Head of caudate nucleus (tissue), 42 donors: ENCODE data around the gene ZSCAN4.

Experiments
- DNase-seq, 42 donors: peaks; one replicate each; pipeline versions ENCODE4 v3.0.0 to v3.0.0-alpha.2; 2020 to 2021; ENCODE audit warnings: mixed read lengths in 7 of 42
- intact Hi-C: fragments of 100-400 bp; cut with DNase I; formaldehyde crosslinking; loops from one replicate; pipeline ENCODE4 v1.15.0; 2022

The ZSCAN4 gene, protein sequence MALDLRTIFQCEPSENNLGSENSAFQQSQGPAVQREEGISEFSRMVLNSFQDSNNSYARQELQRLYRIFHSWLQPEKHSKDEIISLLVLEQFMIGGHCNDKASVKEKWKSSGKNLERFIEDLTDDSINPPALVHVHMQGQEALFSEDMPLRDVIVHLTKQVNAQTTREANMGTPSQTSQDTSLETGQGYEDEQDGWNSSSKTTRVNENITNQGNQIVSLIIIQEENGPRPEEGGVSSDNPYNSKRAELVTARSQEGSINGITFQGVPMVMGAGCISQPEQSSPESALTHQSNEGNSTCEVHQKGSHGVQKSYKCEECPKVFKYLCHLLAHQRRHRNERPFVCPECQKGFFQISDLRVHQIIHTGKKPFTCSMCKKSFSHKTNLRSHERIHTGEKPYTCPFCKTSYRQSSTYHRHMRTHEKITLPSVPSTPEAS

GRCh38 chr19:57668635-57669034, at the start of gene ZSCAN4:
ZSCAN4 (plus strand) TSS chr19:57668935; CDS start chr19:57676146, 7,211 bp downstream.
- intact Hi-C loops, result no loop called here
- DNase-seq, result no peak

- intact Hi-C loops, result no loop called here
- DNase-seq, result peak in 1 of 42 donors; percentile 5
These were observed 47.9 kb upstream of the ZSCAN4 start for GRCh38 chr19:57620673-57621348.

DNA sequence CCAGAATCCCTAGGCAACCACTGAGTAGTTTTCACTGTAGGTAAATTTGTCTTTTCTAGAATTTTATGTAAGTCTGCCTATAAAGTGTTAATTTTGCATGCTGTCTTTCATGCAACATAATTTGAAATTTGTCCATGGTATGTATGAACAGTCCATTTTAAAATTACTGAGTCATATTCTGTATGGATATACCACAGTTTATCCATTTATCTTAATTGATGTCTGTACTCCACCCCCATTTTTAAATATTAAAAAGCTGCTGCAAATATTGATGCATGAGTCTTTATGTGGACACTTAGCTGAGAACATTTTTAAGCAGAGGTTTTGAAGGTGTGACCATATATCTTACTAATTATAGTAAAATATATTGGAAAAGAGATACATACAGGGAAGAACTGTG, 45.6 kb upstream of the ZSCAN4 start:
- intact Hi-C loops, result no loop called here
- no peak for DNase-seq

GRCh38 chr19:57632987-57633831, 35.5 kb upstream of the ZSCAN4 start, which contains the start of gene ZNF211:
ZNF211 (plus strand) TSS chr19:57633168; CDS start chr19:57633347, 179 bp downstream.
- intact Hi-C loops, result loop anchor here (10.0 kb wide), 1 partner anchor 58 kb away; the partner anchor contains the start of gene ZNF416
- DNase-seq, result peak; percentile 90 to 97 (median 94)

DNA sequence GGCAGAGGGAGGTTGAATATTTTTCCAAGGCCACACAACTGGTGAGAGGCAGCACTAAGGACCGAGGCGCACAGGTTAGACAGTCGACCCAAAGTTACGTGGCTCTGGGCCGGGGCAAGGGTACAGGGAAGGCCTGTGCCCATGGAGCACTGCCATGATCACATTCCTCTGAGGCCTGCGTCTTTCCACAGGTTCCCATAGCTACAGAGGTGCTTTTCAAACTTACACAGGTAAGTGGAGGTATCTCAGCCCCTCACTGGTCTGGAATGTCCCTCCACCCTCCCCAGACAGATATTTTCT, 35.0 kb upstream of the ZSCAN4 start:
- peak in 1 of 42 donors; percentile 6 for DNase-seq
- intact Hi-C loops, result loop anchor here (10.0 kb wide), 1 partner anchor 59 kb away; the partner anchor contains the start of gene ZNF416

- intact Hi-C loops, result loop anchor here (10.0 kb wide), 1 partner anchor 63 kb away; the partner anchor contains the start of gene ZNF416
- no peak for DNase-seq
These were observed 31.4 kb upstream of the ZSCAN4 start for GRCh38 chr19:57637379-57637778.

GRCh38 chr19:57641715-57642234, 27.0 kb upstream of the ZSCAN4 start:
- DNase-seq, result no peak
- intact Hi-C loops, result no loop called here

GRCh38 chr19:57642396-57643046, 26.2 kb upstream of the ZSCAN4 start:
- intact Hi-C loops, result no loop called here
- peak in 1 of 42 donors; percentile 37 for DNase-seq

- intact Hi-C loops, result no loop called here
- peak in 1 of 42 donors; percentile 10 for DNase-seq
These were observed 25.0 kb upstream of the ZSCAN4 start for GRCh38 chr19:57643734-57644133.

- intact Hi-C loops, result no loop called here
- DNase-seq, result peak in 9 of 42 donors; percentile 7 to 56 (median 25)
These were observed 20.3 kb upstream of the ZSCAN4 start for GRCh38 chr19:57648331-57649003.

GRCh38 chr19:57651654-57651996, 17.1 kb upstream of the ZSCAN4 start:
- DNase-seq, result no peak
- intact Hi-C loops, result no loop called here

GRCh38 chr19:57653689-57654088, 15.0 kb upstream of the ZSCAN4 start:
- no peak for DNase-seq
- intact Hi-C loops, result no loop called here

- intact Hi-C loops, result no loop called here
These were observed 13.3 kb upstream of the ZSCAN4 start for GRCh38 chr19:57655443-57655842.

GRCh38 chr19:57656346-57656745, 12.4 kb upstream of the ZSCAN4 start:
- no peak for DNase-seq
- intact Hi-C loops, result no loop called here

More at GRCh38 chr19:57655443-57655842, 13.3 kb upstream of the ZSCAN4 start:
- no peak for DNase-seq

DNA sequence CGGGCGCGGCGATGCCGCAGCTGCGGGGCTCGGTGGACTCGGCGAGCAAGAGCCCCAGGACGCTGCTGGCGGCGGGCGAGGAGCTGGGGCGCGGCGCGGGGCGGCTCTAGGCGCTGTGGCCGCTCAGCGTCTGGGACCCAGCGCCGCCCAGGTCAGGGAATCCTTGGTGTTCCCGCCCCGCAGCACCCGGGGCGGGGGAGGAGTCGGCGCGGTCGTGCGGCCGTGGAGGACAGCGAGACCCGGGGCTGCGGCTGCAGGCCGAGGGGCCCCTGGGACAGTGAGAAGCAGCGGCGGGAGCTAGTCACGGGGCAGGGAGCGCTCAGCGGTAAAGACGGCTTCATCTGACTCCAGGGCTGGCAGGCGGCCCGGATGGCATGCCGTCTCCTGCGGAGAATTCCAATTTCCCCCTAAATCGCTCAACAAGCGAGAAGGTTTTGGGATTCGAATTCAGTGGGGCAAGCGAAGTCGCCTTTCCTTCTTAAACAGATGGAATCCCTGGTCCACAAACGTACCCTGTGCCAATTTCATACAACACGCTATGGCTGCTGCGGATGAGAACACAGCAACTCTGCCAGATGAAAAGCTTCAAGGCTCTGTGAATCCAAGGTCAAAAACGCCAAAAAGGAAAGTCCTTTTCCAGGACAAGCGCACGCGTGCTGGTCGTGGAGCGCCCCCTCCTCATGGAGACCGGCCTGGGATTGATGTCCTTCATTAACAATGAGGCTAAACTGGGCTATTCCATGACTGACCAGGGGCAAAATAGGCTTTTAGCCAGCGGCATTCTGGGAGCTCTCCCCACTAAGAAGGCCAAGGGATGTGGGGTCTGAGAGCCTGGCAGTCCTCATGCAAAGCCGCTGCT, 4.2 kb upstream of the ZSCAN4 start:
- peak in 41 of 42 donors; percentile 12 to 75 (median 52) for DNase-seq
- intact Hi-C loops, result no loop called here

DNA sequence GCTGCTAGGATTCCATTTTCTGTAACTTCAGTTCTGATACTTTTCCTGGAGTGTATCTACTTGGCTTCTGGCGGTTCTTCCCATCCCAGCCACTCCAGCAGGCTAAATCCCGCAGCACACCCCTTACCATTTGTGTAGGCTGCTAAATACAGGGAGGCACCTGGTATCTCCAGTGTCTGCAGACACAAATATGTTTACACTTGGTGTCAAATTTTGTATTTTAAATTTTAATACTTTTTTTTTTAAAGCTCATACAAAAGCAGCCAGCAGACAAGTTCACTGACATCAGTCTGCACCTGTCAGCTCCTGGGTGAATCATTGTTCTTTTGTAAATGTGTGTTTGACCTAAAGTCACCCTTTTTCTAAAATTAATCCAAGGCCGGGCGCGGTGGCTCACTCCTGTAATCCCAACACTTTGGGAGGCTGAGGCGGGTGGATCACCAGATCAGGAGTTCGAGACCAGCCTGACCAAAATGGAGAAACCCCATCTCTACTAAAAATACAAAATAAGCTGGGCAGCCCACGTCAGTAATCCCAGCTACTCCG, 3.4 kb upstream of the ZSCAN4 start:
- DNase-seq, result peak in 35 of 42 donors; percentile 6 to 67 (median 32)
- intact Hi-C loops, result no loop called here

DNA sequence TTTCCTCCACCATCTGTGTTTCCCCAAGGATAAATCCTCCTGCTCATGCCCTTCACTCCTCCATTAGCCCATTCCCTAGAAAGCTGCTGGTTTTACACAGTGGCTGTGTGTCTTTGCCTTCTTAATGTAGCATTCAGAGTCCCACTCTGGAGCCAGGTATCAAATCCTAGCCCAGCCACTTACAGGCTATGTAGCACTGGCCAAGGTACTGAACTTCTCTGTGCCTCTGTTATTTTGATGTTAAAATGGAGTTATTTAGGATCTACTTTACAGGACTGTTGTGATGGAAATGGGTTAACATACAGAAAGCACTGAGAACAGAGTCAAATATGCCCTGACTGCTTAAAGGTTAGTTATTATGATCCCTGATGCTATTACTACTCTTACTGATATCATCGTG, 1.5 kb upstream of the ZSCAN4 start:
- no peak for DNase-seq
- intact Hi-C loops, result no loop called here
